Right renal pelvis (tissue), 4 donors: ENCODE results near the gene ZGLP1. TPM values are rescaled to one million over a fixed set of nuclear protein-coding genes. Genes with fewer than 3 reads are reported as not detected.
"Not testable (repeated sequence)": the region's sequence is repeated elsewhere in the genome, so short reads cannot be mapped to it uniquely, and the experiment has no call there.

Experiments used
- DNase-seq, 4 donors: peaks; one replicate each; pipeline ENCODE4 v3.0.0-alpha.2; 2013; ENCODE audit warnings: low read depth in 4 of 4, low spot score in 3 of 4, missing footprints in 1 of 4
- polyA plus RNA-seq, 4 donors: library from polyadenylated mRNA; unstranded; fragments of 120-200 nt; gene quantifications; one replicate each; pipeline ENCODE4 v1.2.1, GENCODE V29; 2013; ENCODE audit not compliant: insufficient read length in 4 of 4

Gene ZGLP1
- polyA plus RNA-seq = 1 to 10 TPM; 4.0 to 6.8 (median 5.1) TPM

GRCh38 chr19:10309423-10309822 lies at the start of gene ZGLP1:
TSS of gene ZGLP1 (minus strand) at chr19:10309815.
- DNase-seq = no peak

- DNase-seq = no peak
These were observed 46.8 kb upstream of the ZGLP1 start for GRCh38 chr19:10356431-10356830.

- DNase-seq = peak in 1 of 4 donors; percentile 35
These were observed 44.3 kb upstream of the ZGLP1 start for GRCh38 chr19:10353793-10354391.

GRCh38 chr19:10352764-10353671 lies 43.4 kb upstream of the ZGLP1 start:
- DNase-seq = peak; percentile 44 to 73 (median 64)

GRCh38 chr19:10346509-10346908 lies 36.9 kb upstream of the ZGLP1 start:
- DNase-seq = no peak

GRCh38 chr19:10344780-10345179 lies 35.2 kb upstream of the ZGLP1 start:
- DNase-seq = no peak

GRCh38 chr19:10343495-10343894 lies 33.9 kb upstream of the ZGLP1 start:
- no peak for DNase-seq

- no peak for DNase-seq
These were observed 30.4 kb upstream of the ZGLP1 start for GRCh38 chr19:10339977-10340376.

GRCh38 chr19:10339380-10339960 lies 29.9 kb upstream of the ZGLP1 start, which contains the start of gene ICAM3:
TSS of gene ICAM3 (minus strand) at chr19:10339624. CDS start at chr19:10339614, 10 bp downstream.
- no peak for DNase-seq

GRCh38 chr19:10338940-10339339 lies 29.3 kb upstream of the ZGLP1 start:
- no peak for DNase-seq

GRCh38 chr19:10336725-10337124 lies 27.1 kb upstream of the ZGLP1 start:
- DNase-seq = not testable (repeated sequence)

- no peak for DNase-seq
These were observed 25.9 kb upstream of the ZGLP1 start for GRCh38 chr19:10335352-10335985.

GRCh38 chr19:10334588-10335351 lies 25.2 kb upstream of the ZGLP1 start:
- peak; percentile 76 to 81 (median 76) for DNase-seq

GRCh38 chr19:10333758-10334587 lies 24.4 kb upstream of the ZGLP1 start:
- DNase-seq = no peak

- DNase-seq = peak; percentile 93 to 96 (median 94)
These were observed 23.5 kb upstream of the ZGLP1 start, which contains the start of gene RAVER1 for GRCh38 chr19:10332965-10333757. TSS of gene RAVER1 (minus strand) at chr19:10333529. CDS start at chr19:10333507, 22 bp downstream.

- DNase-seq = no peak
These were observed 22.7 kb upstream of the ZGLP1 start for GRCh38 chr19:10332158-10332964.

GRCh38 chr19:10329555-10329954 lies 19.9 kb upstream of the ZGLP1 start:
- no peak for DNase-seq
